H1 (cell line): Measurements from ENCODE around the gene BIRC7.

Source experiments
- CEBPB ChIP-seq: IDR thresholded peaks from 2 replicates; pipeline ENCODE4 v1.6.1; 2012; ENCODE audit warnings: low read depth, low read length
- POLR2A ChIP-seq, 2 experiments: IDR thresholded peaks; 1 replicate in 1 of 2; 2 replicates in 1 of 2; pipeline ENCODE4 v1.6.1; 2011; ENCODE audit warnings: low read depth in 2 of 2, low read length in 2 of 2, mild to moderate bottlenecking in 2 of 2; ENCODE audit errors: control extremely low read depth in 1 of 2
- RAD21 ChIP-seq, 2 experiments: IDR thresholded peaks in 1 of 2; conservative IDR thresholded peaks in 1 of 2; 2 replicates each; pipeline ENCODE4 v1.6.1; 2011; ENCODE audit warnings: low read depth in 2 of 2, low read length in 2 of 2, improper control_type of control experiment in 1 of 2, inconsistent platforms in 1 of 2, mild to moderate bottlenecking in 1 of 2, moderate library complexity in 1 of 2

- TF ChIP-seq CEBPB (no peak), RAD21 (IDR thresholded peaks at IDR 0.05 in 1 of 2, conservative IDR thresholded peaks at IDR 0.05 in 1 of 2; ENCODE audit: low read depth in 2 of 2, low read length in 2 of 2) (no peak), POLR2A (IDR thresholded peaks at IDR 0.05; ENCODE audit: control extremely low read depth in 1 of 2, low read depth in 2 of 2, low read length in 2 of 2) (no peak)
Observed at GRCh38 chr20:63284981-63285524, 49.3 kb downstream of the BIRC7 start.
